Nephron (organoid): ENCODE results near the gene C19orf73.

Experiments used
- H3K27ac Mint-ChIP-seq, 3 experiments: 2 replicates each; pipeline ENCODE4 v1.8.0; 2020; ENCODE audit warnings: mixed read lengths in 3 of 3, mild to moderate bottlenecking in 2 of 3, moderate library complexity in 1 of 3
- H3K27me3 Mint-ChIP-seq: 2 replicates; pipeline ENCODE4 v1.8.0; 2021; ENCODE audit warnings: low read depth, mild to moderate bottlenecking, moderate library complexity, mixed read lengths
- H3K36me3 Mint-ChIP-seq: 2 replicates; pipeline ENCODE4 v1.8.0; 2020; ENCODE audit warnings: low read depth, mixed read lengths
- H3K4me1 Mint-ChIP-seq: 2 replicates; pipeline ENCODE4 v1.8.0; 2020; ENCODE audit warnings: mixed read lengths
- H3K4me3 Mint-ChIP-seq, 3 experiments: 2 replicates each; pipeline ENCODE4 v1.8.0; 2020; ENCODE audit warnings: mild to moderate bottlenecking in 3 of 3, mixed read lengths in 3 of 3, moderate library complexity in 2 of 3
- H3K9me3 Mint-ChIP-seq: 2 replicates; pipeline ENCODE4 v1.8.0; 2020; ENCODE audit warnings: mixed read lengths
- TF ChIP-seq, protein P1 (sequence below), 3 experiments: fragments of 200-600 bp; sonication (generic); IDR thresholded peaks; one replicate each; pipeline ENCODE4 v1.5.0; 2021; ENCODE audit warnings: antibody characterized with exemption in 3 of 3; ENCODE audit not compliant: unreplicated experiment in 3 of 3

C19orf73 gene

DNA sequence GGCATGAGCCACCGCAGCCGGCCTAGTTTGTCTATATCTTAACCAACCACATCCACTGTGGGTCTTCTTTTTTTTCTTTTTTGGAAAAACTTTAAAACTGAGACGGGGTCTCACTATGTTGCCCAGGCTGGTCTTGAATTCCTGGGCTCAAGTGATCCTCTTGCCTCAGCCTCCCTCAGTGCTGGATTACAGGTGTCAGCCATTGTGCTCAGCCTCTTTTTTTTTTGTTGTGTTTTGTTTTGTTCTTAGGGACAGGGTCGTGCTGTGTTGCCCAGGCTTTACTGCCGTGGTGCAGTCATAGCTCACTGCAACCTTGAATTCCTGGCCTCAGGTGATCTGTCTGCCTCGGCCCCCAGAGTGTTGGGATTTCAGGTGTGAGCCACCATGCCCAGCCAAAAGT, 26.3 kb downstream of the C19orf73 start:
- no peak overlapping the region for H3K27ac Mint-ChIP-seq
- H3K4me3 Mint-ChIP-seq, result no peak overlapping the region
- H3K36me3 Mint-ChIP-seq, result peaks cover 71% of the 10 kb centered on the region
- peaks cover 14% of the 10 kb centered on the region for H3K4me1 Mint-ChIP-seq
- H3K27me3 Mint-ChIP-seq, result no peaks in the 10 kb centered on the region
- no peaks in the 10 kb centered on the region for H3K9me3 Mint-ChIP-seq
- TF ChIP-seq, protein P1, sequence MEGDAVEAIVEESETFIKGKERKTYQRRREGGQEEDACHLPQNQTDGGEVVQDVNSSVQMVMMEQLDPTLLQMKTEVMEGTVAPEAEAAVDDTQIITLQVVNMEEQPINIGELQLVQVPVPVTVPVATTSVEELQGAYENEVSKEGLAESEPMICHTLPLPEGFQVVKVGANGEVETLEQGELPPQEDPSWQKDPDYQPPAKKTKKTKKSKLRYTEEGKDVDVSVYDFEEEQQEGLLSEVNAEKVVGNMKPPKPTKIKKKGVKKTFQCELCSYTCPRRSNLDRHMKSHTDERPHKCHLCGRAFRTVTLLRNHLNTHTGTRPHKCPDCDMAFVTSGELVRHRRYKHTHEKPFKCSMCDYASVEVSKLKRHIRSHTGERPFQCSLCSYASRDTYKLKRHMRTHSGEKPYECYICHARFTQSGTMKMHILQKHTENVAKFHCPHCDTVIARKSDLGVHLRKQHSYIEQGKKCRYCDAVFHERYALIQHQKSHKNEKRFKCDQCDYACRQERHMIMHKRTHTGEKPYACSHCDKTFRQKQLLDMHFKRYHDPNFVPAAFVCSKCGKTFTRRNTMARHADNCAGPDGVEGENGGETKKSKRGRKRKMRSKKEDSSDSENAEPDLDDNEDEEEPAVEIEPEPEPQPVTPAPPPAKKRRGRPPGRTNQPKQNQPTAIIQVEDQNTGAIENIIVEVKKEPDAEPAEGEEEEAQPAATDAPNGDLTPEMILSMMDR (IDR thresholded peaks at IDR 0.05; ENCODE audit: unreplicated experiment in 3 of 3), result no peak

DNA sequence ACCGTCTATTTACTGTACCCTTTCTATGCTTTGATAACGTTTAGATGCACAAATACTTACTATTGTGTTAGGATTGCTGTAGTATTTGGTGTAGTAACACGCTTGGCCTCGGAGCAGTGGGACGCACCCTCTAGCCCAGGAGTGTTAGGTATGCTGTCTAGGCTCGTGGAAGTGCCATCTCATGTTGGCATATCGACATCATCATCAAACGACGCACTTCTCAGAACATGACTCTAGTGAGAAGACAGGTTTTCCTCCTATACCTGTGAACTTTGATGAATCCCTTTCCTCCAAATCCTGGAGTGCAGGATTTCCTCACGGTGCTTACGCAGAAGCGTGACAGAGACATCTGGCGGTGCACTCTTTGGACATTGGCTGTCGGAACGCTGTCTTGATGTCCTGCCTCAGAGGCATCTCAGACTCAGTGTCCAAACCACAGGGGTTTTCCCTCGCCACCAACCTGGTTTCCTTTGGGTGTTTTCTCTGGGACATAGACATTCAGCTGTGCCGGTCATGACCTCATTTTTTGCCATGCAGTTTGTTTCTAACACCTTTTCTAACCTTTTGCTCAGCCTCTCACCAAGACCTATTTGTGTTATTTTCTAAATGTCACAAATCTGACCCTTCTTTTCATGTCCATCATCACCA, 27.4 kb downstream of the C19orf73 start:
- Mint-ChIP-seq H3K9me3 (no peaks in the 10 kb centered on the region), H3K27ac (no peak overlapping the region), H3K36me3 (peaks cover 72% of the 10 kb centered on the region), H3K4me1 (peaks cover 23% of the 10 kb centered on the region), H3K4me3 (peak overlapping the region in 1 of 3 experiments; percentile 65), H3K27me3 (no peaks in the 10 kb centered on the region)
- TF ChIP-seq, protein P1 (IDR thresholded peaks at IDR 0.05; ENCODE audit: unreplicated experiment in 3 of 3), result no peak

DNA sequence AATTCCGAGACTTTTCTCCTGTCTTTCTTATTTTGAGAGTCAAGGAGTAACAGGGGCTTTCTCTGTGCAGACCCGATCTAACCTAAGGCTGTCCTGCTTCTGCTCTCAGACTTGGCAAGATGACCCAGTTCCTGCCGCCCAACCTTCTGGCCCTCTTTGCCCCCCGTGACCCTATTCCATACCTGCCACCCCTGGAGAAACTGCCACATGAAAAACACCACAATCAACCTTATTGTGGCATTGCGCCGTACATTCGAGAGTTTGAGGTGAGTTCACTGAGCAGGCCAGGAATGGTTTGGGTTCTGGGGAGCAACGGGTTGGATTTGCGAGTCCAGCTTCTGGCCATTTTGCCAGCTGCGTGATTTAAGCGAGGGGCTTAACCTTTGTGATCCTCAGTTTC, 32.6 kb downstream of the C19orf73 start:
- TF ChIP-seq, protein P1 (IDR thresholded peaks at IDR 0.05; ENCODE audit: unreplicated experiment in 3 of 3), result no peak
- Mint-ChIP-seq H3K4me3 (peak overlapping the region; percentile 75 to 99 (median 80)), H3K4me1 (peaks cover 24% of the 10 kb centered on the region), H3K36me3 (peaks cover 38% of the 10 kb centered on the region), H3K27ac (peak overlapping the region; percentile 80 to 93 (median 92)), H3K27me3 (no peaks in the 10 kb centered on the region), H3K9me3 (no peaks in the 10 kb centered on the region)

GRCh38 chr19:49085868-49086232, 33.1 kb downstream of the C19orf73 start:
- Mint-ChIP-seq H3K4me3 (peak overlapping the region; percentile 75 to 99 (median 80)), H3K27me3 (no peaks in the 10 kb centered on the region), H3K9me3 (no peaks in the 10 kb centered on the region), H3K36me3 (peaks cover 34% of the 10 kb centered on the region), H3K27ac (peak overlapping the region; percentile 80 to 93 (median 92)), H3K4me1 (peaks cover 24% of the 10 kb centered on the region)
- TF ChIP-seq, protein P1 (IDR thresholded peaks at IDR 0.05; ENCODE audit: unreplicated experiment in 3 of 3), result no peak

GRCh38 chr19:49085020-49085867, 33.7 kb downstream of the C19orf73 start, which contains the start of gene SNRNP70:
SNRNP70 (plus strand) TSS chr19:49085451; CDS start chr19:49086415, 964 bp downstream.
- Mint-ChIP-seq H3K27me3 (peaks cover 2% of the 10 kb centered on the region), H3K36me3 (peaks cover 28% of the 10 kb centered on the region)
- TF ChIP-seq, protein P1 (IDR thresholded peaks at IDR 0.05; ENCODE audit: unreplicated experiment in 3 of 3), result no peak

More at GRCh38 chr19:49085020-49085867, 33.7 kb downstream of the C19orf73 start, which contains the start of gene SNRNP70:
- no peaks in the 10 kb centered on the region for H3K9me3 Mint-ChIP-seq
- peaks cover 24% of the 10 kb centered on the region for H3K4me1 Mint-ChIP-seq
- H3K27ac Mint-ChIP-seq, result peak within 1 kb of the TSS; percentile 80 to 93 (median 92)
- peak within 1 kb of the TSS; percentile 75 to 99 (median 80) for H3K4me3 Mint-ChIP-seq
